Measurements from ENCODE around the gene KNDC1.

- TF ChIP-seq CTCF (conservative IDR thresholded peaks at IDR 0.05) (no peak), EZH2 (IDR thresholded peaks at IDR 0.05; ENCODE audit: low read depth) (no peak)
Measured at GRCh38 chr10:133206356-133207040, 46.5 kb downstream of the KNDC1 start.
